NCI-H128 (cell line): Measurements from ENCODE around the gene NASP.

Experiments used
- DNase-seq: peaks from one replicate; lab custom pipeline; 2025; ENCODE audit not compliant: unreplicated experiment; lab: John Stamatoyannopoulos, UW

The NASP gene

DNA sequence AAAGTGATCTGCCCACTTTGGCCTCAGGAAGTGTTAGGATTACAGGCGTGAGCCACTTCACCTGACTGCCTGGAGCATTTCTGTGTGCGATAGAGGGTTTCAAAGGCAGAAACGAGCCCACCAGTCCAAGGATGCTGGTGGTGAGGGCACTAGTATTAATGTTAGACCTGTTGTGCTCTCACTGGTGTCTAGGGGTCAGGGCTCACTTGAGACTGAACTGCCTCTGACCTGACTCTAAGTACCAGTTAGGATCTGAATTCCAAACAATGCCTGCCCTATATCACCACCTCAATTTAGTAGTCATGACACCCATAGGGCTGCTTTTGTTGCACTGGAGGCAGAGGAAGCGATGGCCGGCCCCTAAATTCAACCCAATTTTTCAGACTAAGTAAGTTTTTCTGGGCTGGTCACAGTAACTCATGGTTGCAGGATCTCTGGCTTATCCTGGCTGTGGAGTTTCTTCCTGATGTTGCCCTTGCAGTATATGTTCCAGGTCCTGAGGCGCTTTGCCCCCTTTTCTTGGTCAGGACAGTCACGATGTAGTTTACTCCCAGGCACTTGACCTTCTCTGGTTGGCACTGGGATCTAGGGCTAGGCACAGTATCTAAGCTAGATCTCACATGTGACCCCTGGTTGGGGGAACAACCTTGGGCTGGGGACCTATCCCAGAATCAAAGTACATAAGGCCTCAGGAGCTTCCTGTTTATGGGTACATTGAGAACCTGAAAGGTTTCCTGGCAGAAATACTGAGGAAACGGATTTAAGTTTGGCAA is 35.5 kb downstream of the NASP start:
- no peak for DNase-seq

DNA sequence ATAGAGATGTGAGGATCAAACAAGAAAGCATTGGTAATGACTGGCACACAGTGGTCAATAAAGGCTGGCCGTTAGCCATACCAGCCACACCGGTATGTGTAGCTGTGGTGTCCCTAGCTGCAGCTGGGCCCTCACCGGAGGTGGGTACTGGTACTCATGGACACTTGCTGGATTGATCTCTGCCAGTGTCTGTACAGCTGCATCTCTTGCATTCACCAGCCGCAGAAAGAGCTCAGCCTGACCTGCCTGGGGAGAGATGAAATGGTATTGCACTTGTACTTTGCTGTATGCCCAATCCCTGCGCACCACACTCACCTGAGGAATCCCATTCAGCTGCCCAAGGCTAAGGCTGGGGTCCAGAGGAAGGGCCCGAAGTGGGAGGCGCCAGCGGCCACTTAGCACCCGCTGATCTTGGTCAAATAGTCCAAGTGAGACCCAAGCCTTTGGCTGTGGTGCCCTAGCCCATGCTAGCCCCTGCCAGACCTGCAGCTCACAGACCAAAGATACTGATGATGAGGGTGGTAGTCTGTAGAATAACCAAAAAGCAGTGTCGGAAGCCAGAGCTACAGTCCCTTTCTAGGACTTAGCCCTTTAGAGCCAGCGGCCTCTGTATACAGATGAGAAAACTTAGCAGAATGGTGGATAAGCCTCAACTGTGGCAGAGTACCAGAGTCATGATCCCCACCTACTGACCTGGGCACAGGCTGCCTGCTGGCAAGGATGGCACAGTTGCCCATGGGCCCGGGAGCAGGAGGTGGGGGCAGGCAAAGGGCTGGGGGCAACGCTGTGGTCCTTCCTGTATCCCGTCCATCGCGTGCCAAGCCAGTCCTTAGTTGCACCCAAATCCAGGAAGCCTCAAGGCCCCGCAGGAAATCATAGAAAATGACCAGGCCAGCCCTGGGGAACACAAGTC is 37.0 kb downstream of the NASP start:
- no peak for DNase-seq

DNA sequence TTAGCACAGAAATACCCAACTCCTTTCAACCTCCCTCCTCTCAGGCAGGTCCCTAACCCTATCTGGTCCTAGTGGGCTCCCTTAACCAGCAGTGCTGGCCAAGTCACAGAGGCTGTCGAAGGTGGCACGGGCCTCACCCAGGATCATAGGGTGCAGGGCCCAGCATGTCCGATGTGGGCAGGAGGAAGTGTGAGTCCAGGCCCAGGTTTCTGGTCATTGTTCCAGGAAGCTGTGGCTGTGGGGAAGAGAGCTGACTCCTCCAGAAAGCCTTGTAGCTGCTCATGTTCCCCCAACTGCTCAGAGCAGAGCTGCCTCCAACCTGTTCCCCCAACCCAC is 37.6 kb downstream of the NASP start:
- no peak for DNase-seq

DNA sequence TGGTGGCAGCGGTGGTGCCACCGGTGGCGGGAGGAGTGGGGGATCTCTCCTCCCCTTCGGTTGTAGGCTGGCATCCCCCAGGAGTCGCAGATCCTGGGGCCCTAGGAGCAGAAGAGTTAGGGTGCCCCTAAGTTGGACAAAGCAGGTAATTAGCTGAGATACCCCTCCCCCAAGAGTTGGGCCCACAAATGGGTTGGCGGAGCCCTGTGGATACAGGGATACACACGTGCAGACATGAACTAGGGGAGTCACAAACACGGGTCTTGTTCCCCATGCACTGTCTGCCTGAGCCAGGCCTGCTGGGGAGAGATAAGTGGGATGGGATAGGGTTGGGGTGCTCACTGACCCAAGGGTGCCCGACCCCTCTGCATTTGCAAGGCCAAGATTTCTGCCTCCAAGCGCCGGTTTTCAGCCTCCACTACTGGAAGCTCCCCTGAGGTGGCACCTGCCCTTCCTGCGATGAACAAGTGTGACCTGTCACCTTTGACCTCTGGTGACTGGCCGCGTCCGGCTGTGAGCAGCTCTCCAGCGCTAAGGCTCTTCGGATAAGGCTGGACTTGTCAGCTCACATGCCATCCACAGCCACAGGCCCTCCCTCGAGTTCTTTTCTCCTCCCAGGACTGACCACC is 38.2 kb downstream of the NASP start:
- DNase-seq, result no peak

DNA sequence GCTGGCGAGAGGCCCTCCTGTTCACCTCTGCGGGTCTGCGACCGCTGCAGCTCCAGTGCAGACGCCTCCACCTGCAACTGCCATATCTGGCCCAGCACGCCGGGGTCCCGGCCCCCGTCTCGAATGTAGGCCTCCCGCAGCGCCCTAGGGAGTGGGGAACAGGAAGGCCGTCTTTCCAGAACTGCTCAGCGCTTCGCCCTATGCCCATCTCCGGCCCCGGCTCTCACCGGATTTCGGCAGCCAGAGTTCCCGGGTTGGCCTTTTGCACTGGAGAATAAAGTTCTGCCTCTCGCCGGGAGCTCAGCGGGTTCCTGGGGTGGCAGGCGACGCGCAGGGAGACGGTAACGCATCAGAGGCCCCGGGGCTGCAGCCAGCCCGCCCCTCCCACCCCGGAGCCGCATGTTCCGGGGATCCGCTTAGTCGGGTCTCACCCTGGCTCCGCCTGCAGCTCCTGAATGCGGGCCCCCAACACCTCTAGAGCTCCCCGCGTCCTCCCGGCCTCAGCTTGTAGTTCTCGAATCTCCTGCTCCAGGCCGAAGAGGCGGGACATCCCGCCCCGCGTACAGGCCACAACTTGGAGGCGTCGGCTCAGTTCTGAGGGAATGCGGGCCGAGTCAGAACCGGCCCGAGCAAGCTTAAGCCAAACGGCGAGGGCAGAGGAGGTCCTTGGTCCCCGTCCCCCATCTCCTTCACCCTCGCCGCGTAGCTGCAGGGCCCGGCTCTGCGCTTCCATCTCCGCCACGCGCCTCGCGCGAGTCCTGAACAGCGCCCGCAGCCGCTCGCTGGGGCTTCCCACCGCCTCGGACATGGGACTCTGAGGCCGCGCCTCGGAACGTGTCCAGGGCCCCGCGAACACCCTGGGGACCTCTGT is 38.9 kb downstream of the NASP start:
- DNase-seq, result no peak

DNA sequence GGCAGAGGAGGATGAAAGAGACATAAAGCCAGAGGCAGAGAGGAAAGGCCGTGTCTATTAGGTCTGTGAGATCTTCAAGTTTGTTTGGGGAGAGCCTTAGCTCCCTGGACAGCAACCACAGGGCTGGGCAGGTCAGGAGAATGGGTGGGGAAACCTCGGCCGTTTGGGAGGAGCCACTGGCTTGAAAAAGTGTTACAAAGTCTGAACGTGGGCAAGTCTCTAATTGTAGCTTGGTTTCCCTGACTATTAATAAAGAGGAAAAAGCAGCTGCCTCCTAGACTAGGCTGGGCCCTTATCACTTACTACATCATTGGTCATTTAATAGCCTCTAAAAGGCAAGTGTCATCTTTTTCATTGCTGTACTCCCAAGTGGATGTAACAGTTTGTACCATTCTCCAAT is 40.1 kb downstream of the NASP start, which contains the start of gene CCDC17:
CCDC17 (minus strand) TSS at position 83 of the 400 bp plus-strand sequence. CDS start 145 bp downstream, outside the sequence.
- DNase-seq, result no peak

DNA sequence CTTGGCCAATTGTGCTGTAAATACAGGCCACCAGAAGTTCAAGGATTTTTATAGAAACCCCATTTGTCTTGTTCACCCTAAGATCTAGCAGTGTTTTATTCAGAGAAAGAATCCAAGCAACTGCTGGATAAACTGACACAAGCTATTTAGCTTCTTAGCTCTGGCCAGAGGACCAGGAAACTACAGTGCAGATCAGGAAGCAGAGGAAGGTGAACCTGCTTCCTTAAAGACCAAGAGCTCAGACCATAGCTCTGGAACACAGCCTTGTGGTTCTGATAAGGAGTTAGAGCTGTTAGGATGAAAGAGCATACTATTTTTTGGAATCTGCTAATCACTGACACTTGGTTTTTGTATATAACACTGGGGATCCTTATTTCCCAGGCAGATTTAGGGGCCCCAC is 45.2 kb downstream of the NASP start:
- no peak for DNase-seq

DNA sequence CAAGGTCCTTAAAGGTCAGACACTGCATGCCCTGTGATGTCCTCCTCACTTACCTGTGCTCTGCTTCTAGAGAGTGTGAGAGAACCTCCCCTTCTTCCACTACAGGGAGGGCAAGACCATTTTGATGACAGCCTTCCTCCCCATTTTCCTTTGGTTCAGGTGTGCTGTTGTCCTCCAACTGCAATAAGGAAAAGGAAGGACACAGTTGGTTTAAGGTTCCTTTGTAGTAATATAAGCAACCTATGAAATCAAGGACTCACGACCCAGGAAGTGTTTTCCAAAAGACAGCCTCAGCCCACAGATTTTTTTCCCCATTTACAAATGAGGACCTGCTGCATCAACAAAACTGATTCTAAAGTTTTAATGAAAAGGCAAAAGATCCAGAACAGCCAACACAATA is 46.6 kb downstream of the NASP start:
- no peak for DNase-seq

DNA sequence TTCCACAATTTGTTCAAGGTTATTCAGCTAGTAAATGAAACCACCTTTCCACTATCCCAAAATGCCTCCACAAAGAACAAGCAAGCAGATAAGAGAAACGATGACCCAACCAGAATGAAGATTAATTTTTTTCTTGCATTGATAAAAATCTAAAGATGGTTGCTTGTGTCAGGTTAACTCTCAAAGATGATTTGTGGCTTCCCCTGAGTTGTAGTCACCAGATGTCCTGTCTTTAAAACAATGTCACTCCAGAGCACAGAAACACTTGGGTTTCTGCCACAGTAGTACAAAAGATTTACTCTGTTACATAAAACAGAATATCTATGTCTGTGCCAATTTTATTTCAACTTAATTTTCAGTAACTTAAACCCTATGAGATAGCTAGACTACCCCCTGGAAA is 51.4 kb downstream of the NASP start:
- no peak for DNase-seq

DNA sequence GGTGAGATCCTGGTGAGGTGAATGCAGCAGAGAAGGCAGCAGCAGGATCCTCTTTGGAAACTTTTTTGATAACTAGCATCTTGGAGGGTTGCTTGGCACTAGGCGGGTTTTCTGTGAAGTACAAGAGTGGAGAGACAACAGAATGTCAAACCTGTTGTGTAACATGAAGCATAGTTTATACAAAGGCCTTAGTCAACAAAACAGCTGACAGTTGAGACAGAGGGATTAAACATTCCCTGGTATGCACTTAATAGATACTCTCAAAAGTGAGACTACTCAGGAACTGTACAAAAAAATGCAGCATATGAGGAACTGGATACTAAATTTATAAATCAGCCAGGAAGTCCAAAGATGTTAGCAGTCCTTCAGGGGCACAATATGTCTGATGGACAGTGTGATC is 56.5 kb downstream of the NASP start:
- no peak for DNase-seq

DNA sequence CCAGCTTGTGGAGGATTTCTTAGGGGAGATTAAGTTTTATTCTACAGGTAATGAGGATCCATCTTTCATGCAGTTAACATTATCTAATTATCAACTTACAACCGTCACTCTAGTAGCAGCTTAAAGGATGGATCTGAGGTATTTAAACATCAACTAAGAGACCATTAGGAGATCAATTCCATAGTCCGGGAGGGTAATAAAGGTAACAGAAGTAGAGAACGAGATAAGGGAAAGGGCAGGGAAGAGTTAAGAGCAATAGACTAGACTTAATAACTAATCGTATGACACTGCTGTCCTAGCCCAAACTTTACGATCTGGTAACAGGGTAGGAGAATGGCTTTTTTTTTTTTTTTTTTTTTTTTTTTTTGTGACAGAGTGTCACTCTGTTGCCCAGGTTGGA is 59.5 kb downstream of the NASP start:
- no peak for DNase-seq

DNA sequence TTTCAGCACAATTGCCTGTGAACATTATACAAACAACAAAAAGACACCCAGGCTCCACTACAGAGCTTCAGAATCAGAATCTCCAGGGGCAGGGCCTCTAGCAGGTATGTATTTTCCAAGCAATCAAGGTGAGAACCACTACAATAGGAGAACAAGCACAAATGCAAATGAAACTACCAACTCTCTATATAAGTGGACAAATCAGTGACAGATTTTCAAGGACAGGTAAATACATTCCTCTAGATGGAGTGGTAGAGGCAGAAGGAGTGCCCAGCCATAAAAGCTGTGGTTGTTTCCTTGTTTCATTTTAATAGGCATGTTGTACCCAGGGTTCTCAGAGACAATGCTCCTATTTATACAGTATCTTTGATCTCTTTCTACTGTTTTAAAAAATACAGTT is 60.1 kb downstream of the NASP start:
- no peak for DNase-seq

DNA sequence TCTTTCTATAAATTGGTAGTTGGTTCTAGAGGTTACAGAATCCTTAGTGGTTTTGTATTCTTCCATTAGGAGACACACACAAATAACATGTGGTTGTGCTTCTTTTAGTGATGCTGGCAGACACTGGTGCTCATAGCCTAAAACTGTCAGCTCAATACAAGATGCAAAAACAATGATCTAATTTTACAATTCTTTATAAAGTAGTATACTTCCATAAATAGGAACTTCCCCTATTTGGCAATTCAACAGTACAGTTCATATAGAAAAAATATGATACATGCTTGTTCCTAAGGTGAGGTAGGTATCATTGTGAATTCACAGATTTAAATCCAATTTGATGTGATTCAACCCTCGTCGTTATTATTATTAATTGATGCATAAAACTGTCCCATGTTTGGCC is 60.8 kb downstream of the NASP start:
- no peak for DNase-seq

DNA sequence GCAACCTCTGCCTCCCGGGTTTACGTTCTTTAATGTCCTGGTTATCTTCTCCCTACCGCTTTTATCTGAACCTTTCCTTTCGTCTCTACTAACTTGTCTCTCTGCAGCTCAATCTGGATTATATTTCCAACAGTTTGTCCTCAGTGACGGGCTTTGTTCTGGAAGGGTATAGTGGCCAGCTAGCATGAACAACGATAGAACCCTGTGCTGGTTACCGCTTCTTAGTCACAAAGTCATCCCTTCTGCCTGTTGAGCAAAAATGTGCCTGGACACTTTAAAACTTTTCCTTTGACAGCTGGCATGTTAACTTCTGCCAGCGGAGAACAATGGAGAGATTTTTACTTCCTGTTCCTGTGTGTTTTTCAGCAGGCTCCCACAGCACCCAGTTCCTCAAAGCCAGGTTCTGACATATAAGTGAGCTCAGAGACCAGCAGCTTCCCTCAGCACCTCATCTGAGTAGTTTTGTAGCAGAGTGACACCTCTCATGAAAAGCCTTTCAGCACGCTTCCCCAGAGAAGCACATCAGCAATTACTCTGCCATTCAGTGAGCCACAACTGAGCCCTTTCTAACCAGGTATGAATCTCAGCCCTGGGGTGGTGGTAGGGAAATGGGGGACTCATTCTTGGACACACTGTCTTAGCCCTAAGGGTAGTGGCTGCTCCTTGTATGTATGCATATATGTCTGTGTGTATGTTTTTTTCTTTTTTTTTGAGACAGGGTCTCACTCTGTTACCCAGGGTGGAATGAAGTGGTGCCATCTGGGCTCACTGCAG is 63.6 kb downstream of the NASP start:
- DNase-seq, result no peak

DNA sequence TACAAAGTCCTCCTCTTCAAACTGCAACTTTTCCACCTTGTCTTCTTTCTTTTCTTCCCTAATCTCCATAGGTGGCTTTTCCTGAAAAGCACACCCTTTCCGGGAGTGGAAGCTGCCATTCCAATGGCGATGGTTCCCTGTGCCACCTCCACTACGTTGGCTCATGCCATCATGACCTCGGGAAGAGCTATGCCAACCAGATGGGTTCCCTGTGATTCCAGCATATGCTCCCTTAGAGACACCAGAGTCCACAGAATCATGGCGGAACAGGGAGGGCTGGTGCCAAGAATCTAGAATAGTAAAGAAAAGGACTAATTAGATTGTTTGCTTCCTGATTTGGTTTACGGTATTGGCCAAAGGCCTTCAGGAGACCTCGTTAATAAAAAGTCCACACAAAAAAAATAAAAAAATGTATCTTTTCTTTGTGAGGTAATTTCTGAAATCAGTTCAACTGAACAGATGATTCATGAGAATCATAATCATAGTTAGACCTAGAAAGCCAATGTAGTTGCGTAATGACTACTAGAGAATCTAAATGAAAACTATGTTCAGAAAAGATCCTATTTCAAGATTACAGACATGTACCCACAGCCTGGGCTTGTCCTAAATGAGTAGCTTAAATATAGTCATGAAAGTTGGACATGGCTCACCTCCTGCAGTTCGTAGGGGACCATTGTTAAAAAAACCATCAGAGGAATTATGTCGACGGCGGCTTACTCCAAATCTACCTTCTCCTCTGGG is 70.9 kb downstream of the NASP start:
- no peak for DNase-seq

DNA sequence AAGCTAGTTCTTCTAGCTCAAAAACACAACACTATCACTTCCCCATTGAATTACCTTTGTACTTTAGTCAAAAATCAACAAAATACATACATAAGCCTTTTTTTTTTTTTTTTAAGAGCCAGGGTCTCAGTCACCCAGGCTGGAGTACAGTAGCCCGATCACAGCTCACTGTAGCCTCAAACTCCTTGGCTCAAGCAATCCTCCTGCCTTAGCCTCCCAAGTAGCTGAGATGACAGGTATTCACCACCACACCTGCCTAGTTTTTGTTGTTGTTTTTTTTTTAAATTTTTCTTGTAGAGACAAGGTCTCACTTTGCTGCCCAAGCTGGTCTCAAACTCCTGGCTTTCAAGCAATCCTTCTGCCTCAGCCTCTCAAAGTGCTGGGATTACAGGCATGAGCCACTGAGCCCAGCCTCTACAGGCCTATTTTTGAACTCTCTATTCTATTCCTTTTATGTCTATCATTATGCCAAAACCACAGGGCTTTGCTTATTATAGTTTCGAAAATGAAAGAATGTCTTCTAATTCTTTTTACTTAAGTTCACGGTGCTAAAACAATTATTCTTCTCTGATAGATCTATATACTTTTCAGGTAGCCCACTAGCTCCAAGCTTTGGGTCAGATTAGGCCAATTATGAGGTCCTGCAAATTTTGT is 72.9 kb downstream of the NASP start:
- no peak for DNase-seq

DNA sequence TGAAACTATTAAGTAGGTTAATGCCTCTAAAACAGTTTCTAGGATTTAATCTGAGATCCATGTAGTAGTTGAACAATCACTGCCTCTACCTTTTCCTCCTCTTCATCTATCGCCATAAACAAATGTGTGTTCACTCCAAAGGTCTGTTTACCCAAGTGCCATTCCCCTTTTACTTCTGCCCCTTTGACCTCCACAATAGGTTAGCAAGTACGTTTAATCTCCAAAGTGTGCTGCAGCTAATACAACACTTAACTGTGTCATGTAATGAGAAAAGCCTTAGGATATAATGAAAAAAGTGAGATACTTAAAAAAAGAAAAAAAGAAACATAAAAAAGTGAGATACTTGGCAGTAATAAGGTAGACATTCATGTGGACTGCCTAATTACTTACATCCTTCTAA is 74.3 kb downstream of the NASP start:
- DNase-seq, result no peak

DNA sequence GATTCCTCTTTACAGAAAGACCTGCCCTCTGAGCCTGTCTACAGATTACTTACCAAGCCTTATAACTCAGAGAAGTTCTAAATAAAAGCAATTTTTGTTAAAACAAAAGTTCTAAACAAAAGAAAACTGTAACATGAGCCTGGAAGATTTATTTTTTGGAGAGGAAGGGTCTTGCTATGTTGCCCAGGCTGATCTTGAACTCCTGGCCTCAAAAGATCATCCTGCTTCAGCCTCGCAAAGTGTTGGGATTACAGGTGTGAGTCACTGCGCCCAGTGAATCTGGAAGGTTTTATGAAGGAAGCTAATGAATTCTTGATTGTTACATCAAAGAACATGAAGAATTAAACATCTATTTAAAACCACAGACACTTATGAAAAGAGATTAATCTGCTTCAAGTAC is 75.4 kb downstream of the NASP start:
- DNase-seq, result no peak

DNA sequence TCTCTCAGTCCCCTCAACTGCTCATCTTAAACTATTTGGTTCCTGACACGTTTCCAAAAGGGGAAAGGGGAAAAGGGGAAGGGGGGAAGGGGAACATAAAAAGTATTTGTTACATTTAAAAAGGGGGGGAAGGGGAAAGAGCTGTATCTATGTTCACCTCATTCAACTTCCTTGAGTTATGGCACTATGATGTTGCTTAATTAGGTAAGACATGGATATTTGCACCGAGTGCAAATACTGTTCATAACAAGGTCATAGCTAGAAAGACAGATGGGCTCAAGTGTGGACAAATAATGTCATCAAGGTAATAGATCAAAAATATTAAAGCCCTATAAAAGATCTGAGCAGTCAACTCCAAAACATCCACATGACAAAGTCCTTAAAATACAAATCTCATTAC is 76.5 kb downstream of the NASP start:
- DNase-seq, result no peak
